ENCODE results near the gene TUBA3D. TPM values are rescaled to one million over a fixed set of nuclear protein-coding genes. Genes with fewer than 3 reads are reported as not detected.
"Not testable (repeated sequence)": the region's sequence is repeated elsewhere in the genome, so short reads cannot be mapped to it uniquely, and the experiment has no call there.

Gene TUBA3D
- polyA plus RNA-seq, 3 donors: not detected

- H3K36me3 Mint-ChIP-seq; intact Hi-C loops (cut with micrococcal nuclease); H3K9me3 Mint-ChIP-seq; H3K27me3 Mint-ChIP-seq (ENCODE audit: low read depth in 3 of 3); H3K9me3 ChIP-seq (replicated peaks in 1 of 2; ENCODE audit: control insufficient read depth in 1 of 2, insufficient read depth in 1 of 2, low read length in 2 of 2); H3K27ac ChIP-seq (ENCODE audit: low read depth in 1 of 2, low read length in 2 of 2); H4K20me1 ChIP-seq (ENCODE audit: insufficient read depth, low read length); H3K36me3 ChIP-seq (replicated peaks in 1 of 2; ENCODE audit: control insufficient read depth in 1 of 2, insufficient read depth in 2 of 2, low read length in 2 of 2); DNase-seq; H3K27me3 ChIP-seq (ENCODE audit: control insufficient read depth in 2 of 2, insufficient read depth in 2 of 2, low read length in 2 of 2); H3K9ac ChIP-seq (ENCODE audit: insufficient read depth, low read length, poor library complexity, severe bottlenecking): not testable (repeated sequence)
- H3K4me2 ChIP-seq (replicated peaks; ENCODE audit: extremely low read depth, low read length, poor library complexity, severe bottlenecking): peak overlapping the region; percentile 90
- H3K4me1 ChIP-seq (ENCODE audit: control insufficient read depth in 1 of 2, insufficient read depth in 2 of 2, low read length in 2 of 2): peaks cover 19 to 27% of the 10 kb centered on the region in 2 donors
- Mint-ChIP-seq H3K27ac (peak overlapping the region in 1 of 7 donors; percentile 52), H3K4me1 (peaks cover 24% of the 10 kb centered on the region), H3K4me3 (peak overlapping the region; percentile 74)
- peaks cover 57% of the 10 kb centered on the region for H3K79me2 ChIP-seq (ENCODE audit: insufficient read depth, low read length)
- WGBS (ENCODE audit: insufficient coverage): 19% methylated on average over 12 of the region's 22 CpGs
- H3K4me3 ChIP-seq (replicated peaks in 1 of 3; ENCODE audit: low read depth in 2 of 3, low read length in 3 of 3): peak overlapping the region; percentile 13 to 96 (median 14)
- peak overlapping the region; percentile 98 for H2AFZ ChIP-seq (ENCODE audit: insufficient read depth, low read depth, low read length, poor library complexity, severe bottlenecking)
Observed at GRCh38 chr2:131491469-131491836, 15.5 kb downstream of the TUBA3D start.

- Histone ChIP-seq H3K27ac (ENCODE audit: low read depth in 1 of 2, low read length in 2 of 2) (peak within 1 kb of the TSS; percentile 78 to 92), H3K79me2 (ENCODE audit: insufficient read depth, low read length) (peaks cover 62% of the 10 kb centered on the region), H3K4me2 (replicated peaks; ENCODE audit: extremely low read depth, low read length, poor library complexity, severe bottlenecking) (peak within 1 kb of the TSS; percentile 90), H3K4me3 (replicated peaks in 1 of 3; ENCODE audit: low read depth in 2 of 3, low read length in 3 of 3) (peak within 1 kb of the TSS; percentile 70 to 98 (median 96)), H3K4me1 (ENCODE audit: control insufficient read depth in 1 of 2, insufficient read depth in 2 of 2, low read length in 2 of 2) (peaks cover 19 to 27% of the 10 kb centered on the region in 2 donors), H3K9ac (ENCODE audit: insufficient read depth, low read length, poor library complexity, severe bottlenecking) (peak within 1 kb of the TSS; percentile 94), H2AFZ (ENCODE audit: insufficient read depth, low read depth, low read length, poor library complexity, severe bottlenecking) (peak within 1 kb of the TSS; percentile 98)
- H3K36me3 ChIP-seq (replicated peaks in 1 of 2; ENCODE audit: control insufficient read depth in 1 of 2, insufficient read depth in 2 of 2, low read length in 2 of 2); H3K27me3 Mint-ChIP-seq (ENCODE audit: low read depth in 3 of 3); intact Hi-C loops (cut with micrococcal nuclease); H4K20me1 ChIP-seq (ENCODE audit: insufficient read depth, low read length); H3K27me3 ChIP-seq (ENCODE audit: control insufficient read depth in 2 of 2, insufficient read depth in 2 of 2, low read length in 2 of 2); H3K36me3 Mint-ChIP-seq; H3K9me3 ChIP-seq (replicated peaks in 1 of 2; ENCODE audit: control insufficient read depth in 1 of 2, insufficient read depth in 1 of 2, low read length in 2 of 2); H3K9me3 Mint-ChIP-seq; DNase-seq: not testable (repeated sequence)
- H3K27ac Mint-ChIP-seq: peak within 1 kb of the TSS; percentile 89 to 95 (median 94)
- peaks cover 30% of the 10 kb centered on the region for H3K4me1 Mint-ChIP-seq
- peak within 1 kb of the TSS; percentile 94 to 98 for H3K4me3 Mint-ChIP-seq
- under 1% methylated on average over 53 of the region's 53 CpGs for WGBS (ENCODE audit: insufficient coverage)
Observed at GRCh38 chr2:131492015-131492417, 16.1 kb downstream of the TUBA3D start, which contains the start of gene MZT2A. TSS of gene MZT2A (minus strand) at chr2:131492397. CDS start at chr2:131492376, 21 bp downstream.

Measured in CD14-positive monocyte (primary cell).